ENCODE data around the gene APOBEC3G.
"Not testable (repeated sequence)": the region's sequence is repeated elsewhere in the genome, so short reads cannot be mapped to it uniquely, and the experiment has no call there.

GRCh38 chr22:39063904-39064303, 13.2 kb upstream of the APOBEC3G start:
- TF ChIP-seq POLR2A (IDR thresholded peaks at IDR 0.05): not testable (repeated sequence)
- TF ChIP-seq, protein P1, sequence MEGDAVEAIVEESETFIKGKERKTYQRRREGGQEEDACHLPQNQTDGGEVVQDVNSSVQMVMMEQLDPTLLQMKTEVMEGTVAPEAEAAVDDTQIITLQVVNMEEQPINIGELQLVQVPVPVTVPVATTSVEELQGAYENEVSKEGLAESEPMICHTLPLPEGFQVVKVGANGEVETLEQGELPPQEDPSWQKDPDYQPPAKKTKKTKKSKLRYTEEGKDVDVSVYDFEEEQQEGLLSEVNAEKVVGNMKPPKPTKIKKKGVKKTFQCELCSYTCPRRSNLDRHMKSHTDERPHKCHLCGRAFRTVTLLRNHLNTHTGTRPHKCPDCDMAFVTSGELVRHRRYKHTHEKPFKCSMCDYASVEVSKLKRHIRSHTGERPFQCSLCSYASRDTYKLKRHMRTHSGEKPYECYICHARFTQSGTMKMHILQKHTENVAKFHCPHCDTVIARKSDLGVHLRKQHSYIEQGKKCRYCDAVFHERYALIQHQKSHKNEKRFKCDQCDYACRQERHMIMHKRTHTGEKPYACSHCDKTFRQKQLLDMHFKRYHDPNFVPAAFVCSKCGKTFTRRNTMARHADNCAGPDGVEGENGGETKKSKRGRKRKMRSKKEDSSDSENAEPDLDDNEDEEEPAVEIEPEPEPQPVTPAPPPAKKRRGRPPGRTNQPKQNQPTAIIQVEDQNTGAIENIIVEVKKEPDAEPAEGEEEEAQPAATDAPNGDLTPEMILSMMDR (IDR thresholded peaks at IDR 0.05): not testable (repeated sequence)

Data from adrenal gland (tissue), 5 donors.